GM18858 (cell line): Measurements from ENCODE around the gene MTFR2.

Experiments
- ATAC-seq: cut with Tn5 transposase; IDR thresholded peaks from one replicate; pipeline ENCODE4 v1.9.1; 2021; ENCODE audit not compliant: unreplicated experiment

Gene MTFR2

GRCh38 chr6:136249811-136250685, at the start of gene MTFR2:
Gene MTFR2, minus strand, starts transcription at chr6:136250311. Its CDS starts 1,212 bp downstream, at chr6:136249099.
- peak; percentile 94 for ATAC-seq

- no peak for ATAC-seq
These were observed 44.5 kb upstream of the MTFR2 start for GRCh38 chr6:136294621-136295020.

- peak; percentile 17 for ATAC-seq
These were observed 40.4 kb upstream of the MTFR2 start for GRCh38 chr6:136290410-136291010.

GRCh38 chr6:136289579-136290409, 39.7 kb upstream of the MTFR2 start, which contains the start of gene BCLAF1:
Gene BCLAF1, minus strand, starts transcription at chr6:136289846. Its CDS starts 9,980 bp downstream, at chr6:136279866.
- peak; percentile 89 for ATAC-seq

GRCh38 chr6:136289327-136289578, 39.1 kb upstream of the MTFR2 start:
- ATAC-seq: peak; percentile 31

GRCh38 chr6:136288566-136289326, 38.6 kb upstream of the MTFR2 start:
- no peak for ATAC-seq

GRCh38 chr6:136284909-136285308, 34.8 kb upstream of the MTFR2 start:
- no peak for ATAC-seq

- no peak for ATAC-seq
These were observed 32.8 kb upstream of the MTFR2 start for GRCh38 chr6:136282906-136283305.

GRCh38 chr6:136280032-136280609, 30.0 kb upstream of the MTFR2 start:
- ATAC-seq: no peak

GRCh38 chr6:136274062-136274461, 24.0 kb upstream of the MTFR2 start:
- no peak for ATAC-seq

- ATAC-seq: no peak
These were observed 15.0 kb upstream of the MTFR2 start for GRCh38 chr6:136265101-136265500.

- ATAC-seq: no peak
These were observed 12.8 kb upstream of the MTFR2 start for GRCh38 chr6:136262940-136263339.

GRCh38 chr6:136254851-136255466, 4.8 kb upstream of the MTFR2 start:
- no peak for ATAC-seq

GRCh38 chr6:136253734-136254133, 3.6 kb upstream of the MTFR2 start:
- ATAC-seq: no peak

GRCh38 chr6:136252441-136252840, 2.3 kb upstream of the MTFR2 start:
- no peak for ATAC-seq

GRCh38 chr6:136251394-136251793, 1.3 kb upstream of the MTFR2 start:
- no peak for ATAC-seq

GRCh38 chr6:136250686-136251008, 536 bp upstream of the MTFR2 start:
- peak; percentile 0 for ATAC-seq

GRCh38 chr6:136249336-136249735, 775 bp downstream of the MTFR2 start:
- ATAC-seq: no peak

- no peak for ATAC-seq
These were observed 6.0 kb downstream of the MTFR2 start for GRCh38 chr6:136244061-136244616.
